PFSK-1 (cell line): ENCODE measurements around the gene ABCC10.

Experiments
- FOXP2 ChIP-seq: optimal IDR thresholded peaks from 2 replicates; pipeline ENCODE3; 2011; ENCODE audit warnings: borderline replicate concordance, control low read depth, inconsistent platforms; ENCODE audit not compliant: insufficient read depth; ENCODE audit errors: extremely low read length, extremely low read depth
- POLR2AphosphoS5 ChIP-seq: IDR thresholded peaks from 2 replicates; pipeline ENCODE4 v1.6.1; 2012; ENCODE audit warnings: low read depth, mild to moderate bottlenecking, control low read depth, low read length, moderate library complexity
- REST ChIP-seq, 2 experiments: IDR thresholded peaks; 2 replicates each; pipeline versions ENCODE4 v1.6.1 to v1.8.0; 2011 to 2012; ENCODE audit warnings: low read depth in 2 of 2, low read length in 2 of 2, control low read depth in 1 of 2, inconsistent platforms in 1 of 2, mild to moderate bottlenecking in 1 of 2, moderate library complexity in 1 of 2; ENCODE audit not compliant: insufficient read depth in 1 of 2
- SIN3A ChIP-seq: IDR thresholded peaks from 2 replicates; pipeline ENCODE4 v1.6.1; 2012; ENCODE audit warnings: mild to moderate bottlenecking, low read length, moderate library complexity, borderline replicate concordance; ENCODE audit not compliant: insufficient read depth
- TAF1 ChIP-seq: IDR thresholded peaks from 2 replicates; pipeline ENCODE4 v1.6.1; 2012; ENCODE audit warnings: low read length, control low read depth, borderline replicate concordance; ENCODE audit not compliant: insufficient read depth

ABCC10 gene

GRCh38 chr6:43386492-43386891 lies 40.8 kb upstream of the ABCC10 start:
- TF ChIP-seq TAF1 = no peak
- no peak for TF ChIP-seq FOXP2
- TF ChIP-seq SIN3A = no peak
- no peak for TF ChIP-seq POLR2AphosphoS5

- TF ChIP-seq SIN3A (no peak), REST (IDR thresholded peaks at IDR 0.05; ENCODE audit: insufficient read depth in 1 of 2, low read depth in 2 of 2, low read length in 2 of 2) (no peak), FOXP2 (no peak), POLR2AphosphoS5 (no peak), TAF1 (no peak)
Measured at GRCh38 chr6:43389730-43390295, 37.5 kb upstream of the ABCC10 start.

GRCh38 chr6:43391440-43392031 lies 35.8 kb upstream of the ABCC10 start:
- TF ChIP-seq TAF1 = no peak
- no peak for TF ChIP-seq REST (IDR thresholded peaks at IDR 0.05; ENCODE audit: insufficient read depth in 1 of 2, low read depth in 2 of 2, low read length in 2 of 2)
- no peak for TF ChIP-seq POLR2AphosphoS5
- no peak for TF ChIP-seq FOXP2
- TF ChIP-seq SIN3A = no peak

- TF ChIP-seq FOXP2 (no peak), SIN3A (no peak), POLR2AphosphoS5 (no peak), TAF1 (no peak), REST (IDR thresholded peaks at IDR 0.05; ENCODE audit: insufficient read depth in 1 of 2, low read depth in 2 of 2, low read length in 2 of 2) (no peak)
Measured at GRCh38 chr6:43393602-43394001, 33.7 kb upstream of the ABCC10 start.

GRCh38 chr6:43394982-43395381 lies 32.4 kb upstream of the ABCC10 start:
- no peak for TF ChIP-seq SIN3A

- no peak for TF ChIP-seq TAF1
- TF ChIP-seq REST (IDR thresholded peaks at IDR 0.05; ENCODE audit: insufficient read depth in 1 of 2, low read depth in 2 of 2, low read length in 2 of 2) = no peak
- TF ChIP-seq FOXP2 = no peak
- TF ChIP-seq POLR2AphosphoS5 = no peak
- TF ChIP-seq SIN3A = no peak
Measured at GRCh38 chr6:43395776-43396175, 31.6 kb upstream of the ABCC10 start.
